NCI-H2227 treated with DMSO at 0.1 percent for 48 hours (cell line): ENCODE data around the gene RNF112.

Experiments used
- DNase-seq: peaks from one replicate; lab custom pipeline; 2025; lab: John Stamatoyannopoulos, UW

Gene RNF112

DNA sequence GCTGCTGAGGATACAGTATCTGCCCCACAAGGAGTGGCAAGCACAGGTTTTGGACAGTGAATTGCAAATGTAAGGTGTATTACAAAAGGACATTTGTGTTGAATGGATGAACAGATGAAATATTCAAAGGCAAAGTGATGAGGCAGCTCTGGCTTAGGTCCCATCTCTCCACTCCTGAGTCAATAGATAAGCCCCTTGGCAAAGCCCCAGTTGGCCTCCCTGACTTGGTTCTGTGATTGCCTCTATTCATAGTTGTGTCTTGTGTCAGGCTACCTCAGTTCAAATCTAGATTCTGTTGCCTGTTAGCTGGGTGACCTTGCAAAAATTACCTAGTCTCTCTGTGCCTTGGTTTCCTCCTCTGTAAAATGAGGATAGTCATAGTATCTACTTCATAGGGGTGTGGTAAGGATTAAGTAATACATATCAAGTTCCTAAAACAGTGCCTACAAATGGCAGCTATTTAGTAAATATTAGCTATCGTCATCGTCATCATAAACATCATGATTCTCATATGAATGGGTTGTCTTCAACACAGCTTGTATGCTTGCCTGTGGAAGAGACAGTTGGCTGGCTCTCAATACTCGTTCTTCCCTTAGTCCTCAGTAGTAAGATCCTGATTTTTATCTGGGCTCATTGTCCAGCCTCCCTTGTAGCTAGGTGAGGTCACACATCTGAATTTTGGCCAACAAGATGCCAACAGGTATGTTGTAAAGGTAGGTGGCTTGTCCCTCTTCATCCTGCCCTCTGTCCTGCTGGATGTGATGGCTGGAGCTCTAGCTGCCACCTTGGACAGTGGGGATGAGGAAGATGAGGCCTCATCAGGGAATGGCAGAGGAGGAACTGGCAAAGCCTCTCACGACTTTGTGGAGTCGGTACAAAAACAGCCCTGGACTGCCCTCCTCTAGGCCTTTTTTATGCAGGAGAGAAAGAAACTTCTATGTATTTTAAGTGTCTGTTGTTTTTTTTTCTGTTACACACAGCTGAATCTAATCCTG is 21.9 kb upstream of the RNF112 start:
- no peak for DNase-seq

- DNase-seq: no peak
Measured at GRCh38 chr17:19390951-19391350, 20.1 kb upstream of the RNF112 start.

DNA sequence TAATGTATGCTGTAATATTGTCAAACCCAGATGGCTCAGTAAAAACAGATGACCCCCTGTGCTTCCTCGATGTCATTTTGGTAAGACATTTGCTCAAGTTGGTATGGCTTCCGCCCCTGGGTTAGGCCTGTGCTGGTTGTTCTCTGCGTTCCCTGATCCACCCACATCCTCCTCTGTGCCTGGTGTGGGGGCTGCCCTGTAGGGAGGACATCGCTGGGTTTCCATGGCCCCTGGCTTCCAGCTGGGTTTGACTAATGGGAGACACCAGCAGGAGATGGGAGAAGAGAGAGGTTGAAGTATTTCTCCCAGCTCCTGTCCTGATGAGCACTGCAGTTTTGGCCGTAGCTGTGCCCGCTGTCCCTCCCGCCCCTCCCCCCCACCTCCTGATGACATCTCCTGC is 19.6 kb upstream of the RNF112 start:
- no peak for DNase-seq

GRCh38 chr17:19392303-19392702 is 18.7 kb upstream of the RNF112 start:
- no peak for DNase-seq

- DNase-seq: no peak
Measured at GRCh38 chr17:19397556-19398041, 13.4 kb upstream of the RNF112 start.

DNA sequence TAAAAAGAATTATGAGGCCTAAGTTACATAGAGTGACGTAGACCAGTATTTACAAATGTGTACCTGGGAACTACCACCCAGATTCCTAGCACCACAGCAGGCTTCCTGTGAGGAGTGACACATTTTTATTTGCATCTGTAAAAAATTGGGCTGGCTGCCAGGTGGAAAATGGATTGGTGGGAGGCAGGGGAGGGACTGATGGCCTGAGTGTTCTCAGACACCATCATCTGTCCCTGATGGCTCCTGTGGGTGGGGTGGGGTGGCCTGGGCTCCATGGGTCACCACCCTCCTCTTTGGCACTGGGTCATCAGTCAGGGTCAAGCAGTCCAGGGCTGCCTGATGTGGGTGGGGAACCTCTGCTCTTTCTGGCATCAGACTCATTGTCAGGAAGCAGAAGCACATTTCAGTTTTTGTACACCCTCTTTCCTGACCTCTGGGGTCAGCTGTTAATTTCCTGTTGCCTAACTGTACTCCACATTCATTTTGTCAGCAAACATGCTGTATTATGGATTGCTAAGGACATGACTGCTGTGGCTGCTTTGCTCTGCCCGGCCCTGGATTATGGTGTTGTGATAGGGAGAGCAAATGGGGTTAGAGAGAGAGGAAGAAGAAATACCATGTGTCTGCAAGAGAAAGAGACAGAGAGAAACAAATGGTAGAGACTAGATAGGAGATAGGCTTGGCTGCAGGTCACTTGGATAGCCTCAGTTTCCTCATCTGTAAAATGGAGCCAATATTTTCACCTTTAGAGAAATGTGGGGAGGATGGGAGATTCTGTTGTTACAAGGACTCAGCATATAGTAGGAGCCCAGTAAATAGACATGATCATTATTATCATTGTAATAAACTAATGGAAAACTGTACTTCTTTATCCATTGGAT is 12.5 kb upstream of the RNF112 start:
- no peak for DNase-seq

DNA sequence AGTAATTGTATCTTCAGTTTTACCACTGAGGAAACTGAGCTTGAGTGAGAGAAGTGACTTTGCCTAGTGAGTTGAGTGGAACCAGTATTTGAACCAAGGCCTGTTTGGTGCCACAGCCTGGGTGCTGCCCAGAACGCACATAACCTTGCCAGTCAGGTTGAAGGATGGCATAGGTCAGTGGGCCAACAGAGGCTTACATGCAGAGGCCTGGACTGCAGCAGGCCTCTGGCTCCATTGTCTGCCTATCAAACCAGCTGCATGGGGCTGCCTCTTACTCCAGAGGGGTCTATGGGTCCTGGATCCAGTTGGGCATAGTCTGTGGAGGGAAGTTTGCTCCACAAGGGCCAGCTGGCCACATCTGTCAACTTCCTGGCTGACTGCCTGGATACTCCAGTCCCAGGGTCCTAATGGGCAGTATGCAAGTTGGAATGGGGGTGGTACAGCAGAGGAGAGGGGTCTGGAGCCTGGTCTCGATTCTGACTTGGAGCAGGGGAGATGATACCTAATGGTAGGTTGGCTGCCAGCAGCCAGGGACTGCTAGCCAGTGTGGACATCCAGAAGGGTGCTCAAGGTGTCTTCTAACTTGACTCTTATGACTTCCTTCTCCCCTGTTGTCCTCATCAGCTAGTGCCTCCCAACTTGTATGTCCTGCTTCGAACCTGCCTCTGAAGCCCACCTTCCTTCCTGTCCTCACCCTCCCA is 11.1 kb upstream of the RNF112 start:
- no peak for DNase-seq

DNA sequence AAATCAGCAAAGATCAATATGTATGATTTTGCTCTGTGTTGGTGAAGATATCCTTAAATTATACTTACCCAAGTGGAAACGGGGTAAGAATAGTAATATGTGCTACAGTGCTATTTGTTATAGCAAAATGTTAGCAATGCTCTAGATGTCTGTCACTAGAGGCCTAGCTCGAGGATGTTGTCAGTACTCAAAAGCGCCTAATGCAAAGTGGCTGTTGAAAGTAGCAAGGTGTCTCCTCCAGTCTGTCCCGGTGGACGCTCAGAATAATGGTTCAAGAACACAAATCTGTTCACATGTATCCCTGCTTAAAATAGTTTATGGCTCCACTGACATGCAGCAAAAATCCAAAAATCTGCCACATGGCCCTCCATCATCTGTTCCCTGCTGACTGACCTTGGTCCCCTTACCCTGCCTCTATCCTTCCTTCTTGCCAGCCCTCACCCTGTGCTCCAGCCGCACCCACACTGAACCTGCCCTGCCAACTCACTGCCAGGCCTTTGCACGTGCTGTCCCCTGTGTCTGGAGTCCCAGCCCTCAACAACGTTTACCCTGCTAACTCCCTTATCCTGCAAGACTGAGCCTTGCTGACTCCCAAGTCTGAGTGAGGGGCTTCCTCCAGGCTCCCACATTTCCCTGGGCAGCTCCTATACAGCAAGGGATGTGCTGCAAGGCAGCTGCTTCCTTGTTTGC is 9.6 kb upstream of the RNF112 start:
- no peak for DNase-seq

DNA sequence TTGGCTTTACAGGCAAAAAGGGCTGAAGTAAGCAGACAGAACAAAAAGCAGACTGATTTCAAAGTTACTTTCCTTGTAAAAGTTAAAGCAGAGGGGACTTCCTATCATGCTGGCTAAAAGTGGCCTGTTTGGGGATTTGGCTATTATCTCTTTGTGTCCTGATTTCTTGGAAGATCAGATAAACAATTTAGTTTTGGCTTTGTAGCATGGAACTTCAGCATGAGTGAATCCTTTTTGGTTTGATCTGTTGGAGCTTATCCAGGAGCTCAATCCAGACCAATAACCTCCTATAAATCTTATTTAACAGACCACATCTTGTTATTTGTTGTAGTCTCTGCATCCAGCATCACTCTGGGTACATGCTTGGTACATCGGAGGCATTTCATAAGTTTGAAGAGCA is 8.9 kb upstream of the RNF112 start:
- DNase-seq: no peak

DNA sequence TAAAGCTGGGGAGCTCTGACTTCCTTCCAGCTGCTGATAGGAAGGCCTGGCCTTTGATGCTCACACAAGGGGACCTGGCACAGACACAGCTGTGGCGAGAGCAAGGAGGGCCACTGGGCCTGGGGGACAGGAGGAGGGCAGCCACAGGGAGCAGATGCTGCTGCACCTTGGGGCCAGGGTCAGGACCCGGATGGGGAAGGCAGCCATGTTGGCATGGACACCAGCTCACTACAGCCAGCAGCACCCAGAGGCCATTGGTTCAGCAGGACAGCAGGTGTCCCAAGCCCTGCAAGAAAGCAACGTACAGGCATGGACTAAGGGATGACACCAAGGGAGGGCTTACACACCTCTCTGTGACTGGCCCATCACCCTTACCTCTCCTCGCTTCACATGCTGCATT is 8.0 kb upstream of the RNF112 start:
- no peak for DNase-seq

DNA sequence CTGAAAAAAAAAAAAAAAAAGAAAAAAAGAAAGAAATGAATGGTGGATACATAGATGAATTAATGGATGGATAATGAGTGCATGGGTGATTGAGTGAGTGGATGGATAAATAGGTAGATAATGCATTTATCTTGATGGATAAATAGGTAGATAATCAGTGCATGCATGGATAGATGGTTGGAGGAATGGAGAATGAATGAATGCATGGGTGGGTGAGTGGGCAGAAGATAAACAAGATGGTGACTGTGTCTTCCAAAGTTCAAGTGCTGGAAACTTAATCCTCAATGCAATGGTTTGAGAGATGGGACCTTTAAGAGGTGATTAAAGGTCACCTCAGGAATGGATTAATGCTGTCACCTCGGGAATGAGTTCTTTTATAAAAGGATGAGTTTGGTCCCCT is 6.8 kb upstream of the RNF112 start:
- no peak for DNase-seq

- no peak for DNase-seq
Measured at GRCh38 chr17:19405114-19405513, 5.9 kb upstream of the RNF112 start.

DNA sequence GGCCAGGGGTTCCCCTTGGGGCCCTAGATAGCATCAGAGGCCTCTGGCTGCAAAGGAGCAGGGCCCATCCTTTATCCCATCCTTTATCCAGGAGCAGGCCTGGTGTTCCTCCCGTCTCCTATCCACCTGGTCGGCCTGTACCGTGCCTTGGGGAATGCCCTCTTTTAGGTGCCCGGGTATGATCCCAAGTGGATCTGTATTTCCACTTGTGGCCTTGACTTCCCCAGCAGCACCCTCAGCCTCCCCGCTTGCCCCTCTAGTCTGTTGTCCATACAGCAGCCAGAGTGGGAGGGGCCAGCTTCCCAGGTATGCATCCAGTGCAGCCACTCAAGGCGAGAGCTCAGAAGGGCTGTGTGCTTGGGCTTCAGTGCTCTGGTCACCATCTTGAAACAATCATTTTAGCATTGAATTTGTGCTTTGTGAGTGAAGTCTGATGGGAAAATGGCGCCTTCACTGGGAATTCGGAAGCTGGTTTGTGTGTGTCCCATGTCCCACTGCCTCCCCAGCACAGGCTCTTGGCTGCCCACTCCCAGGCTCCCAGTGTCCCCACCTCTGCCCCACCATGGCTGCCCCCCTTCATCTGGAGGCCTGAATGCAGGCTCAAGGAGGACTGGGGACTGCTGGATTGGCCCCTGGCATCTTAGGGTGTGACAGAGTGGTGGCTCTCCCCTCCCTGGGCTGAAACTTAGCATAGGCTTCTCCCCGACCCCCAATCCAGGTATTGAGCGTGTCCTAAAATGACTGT is 3.3 kb upstream of the RNF112 start:
- DNase-seq: no peak

DNA sequence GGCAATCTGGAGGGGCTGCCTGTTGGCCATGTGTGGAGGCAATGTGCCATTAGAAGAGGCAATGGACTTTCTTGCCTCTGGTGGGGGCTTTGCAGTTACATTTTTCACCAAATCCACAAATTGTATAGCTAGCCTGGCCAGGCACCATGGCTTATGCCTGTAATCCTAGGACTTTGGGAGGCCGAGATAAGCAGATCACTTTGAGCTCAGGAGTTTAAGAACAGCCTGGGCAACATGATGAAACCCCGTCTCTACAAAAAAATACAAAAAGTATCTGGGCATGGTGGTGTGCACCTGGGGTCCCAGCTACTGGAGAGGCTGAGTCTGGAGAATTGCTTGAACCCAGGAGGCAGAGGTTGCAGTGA is 2.7 kb upstream of the RNF112 start:
- no peak for DNase-seq

DNA sequence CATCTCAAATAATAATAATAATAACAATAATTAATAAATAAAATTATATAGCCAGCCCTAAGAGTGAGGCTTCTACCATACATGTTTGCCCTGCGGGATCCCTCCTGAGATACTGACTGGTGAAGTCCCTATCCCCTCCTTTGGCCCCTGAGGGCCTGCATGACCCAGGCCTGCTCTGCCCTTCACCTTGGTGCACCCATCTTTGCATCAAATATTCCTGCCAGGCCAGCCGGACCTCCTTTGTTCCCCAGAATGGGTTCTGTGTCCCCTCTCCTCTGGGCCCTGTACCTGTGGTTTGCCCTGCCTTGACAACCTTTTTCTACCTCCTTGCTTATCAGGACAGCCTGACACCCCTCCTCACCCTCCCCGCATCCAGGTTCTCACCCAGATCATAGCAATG is 2.0 kb upstream of the RNF112 start:
- no peak for DNase-seq

DNA sequence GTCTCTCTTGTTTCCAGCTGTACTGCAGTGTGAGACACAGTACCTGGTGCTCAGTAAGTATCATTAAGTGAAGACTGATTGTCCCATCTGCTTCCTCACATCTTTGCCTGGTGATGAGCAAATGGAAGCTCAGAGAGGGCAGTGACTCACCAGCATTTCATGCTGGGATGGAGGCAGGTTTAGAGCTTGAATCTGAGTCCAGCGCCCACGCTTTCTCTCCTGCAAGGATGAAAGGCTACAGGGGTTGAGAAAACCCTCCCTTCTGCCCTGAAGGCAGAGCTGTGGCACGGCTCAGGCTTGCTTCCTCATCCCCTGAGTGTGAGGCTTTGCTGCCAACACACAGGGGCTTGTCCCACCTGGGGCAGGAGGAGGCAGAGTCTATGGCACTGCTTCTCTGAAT is 1.5 kb upstream of the RNF112 start:
- DNase-seq: no peak

DNA sequence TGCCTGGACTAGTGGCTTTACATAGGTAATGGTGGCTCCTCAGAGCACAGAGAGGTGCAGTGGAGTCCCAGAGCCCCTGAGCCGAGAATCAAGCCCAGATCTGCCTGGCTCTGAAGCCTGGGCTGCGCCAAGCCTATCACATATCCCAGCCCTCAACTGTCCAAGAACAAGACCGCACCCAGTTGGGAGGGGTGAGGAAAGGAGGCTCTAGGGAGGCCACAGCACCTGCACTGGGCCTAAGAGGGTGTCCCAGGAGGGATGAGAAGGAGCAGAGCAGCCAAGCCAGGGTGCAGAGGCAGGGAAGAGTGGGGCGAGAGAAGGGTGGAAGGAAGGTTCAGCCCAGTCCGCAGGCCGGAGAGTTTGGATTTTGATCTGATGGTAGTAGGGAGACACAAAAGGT is 941 bp upstream of the RNF112 start:
- no peak for DNase-seq

DNA sequence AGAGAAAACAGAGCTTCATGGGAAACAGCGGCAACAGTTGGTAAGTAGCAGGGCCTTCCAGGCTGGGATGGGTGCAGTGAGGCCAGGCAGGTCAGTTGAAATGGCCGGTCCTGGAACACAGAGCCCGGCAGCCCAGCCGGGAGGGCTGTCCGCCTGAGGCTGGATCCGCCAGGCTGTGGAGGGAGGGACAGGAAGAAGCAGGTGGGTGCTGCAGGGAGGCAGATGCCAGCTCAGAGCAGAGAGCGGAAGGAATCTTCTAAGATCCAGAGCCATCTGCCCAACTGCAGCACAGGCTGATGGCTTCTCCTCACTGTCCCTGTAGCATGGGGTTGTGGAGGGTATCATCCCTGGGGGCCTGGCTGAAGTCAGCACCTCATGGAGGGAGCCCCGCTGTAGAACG is 599 bp downstream of the RNF112 start:
- no peak for DNase-seq

- no peak for DNase-seq
Measured at GRCh38 chr17:19412510-19412909, 1.5 kb downstream of the RNF112 start.

DNA sequence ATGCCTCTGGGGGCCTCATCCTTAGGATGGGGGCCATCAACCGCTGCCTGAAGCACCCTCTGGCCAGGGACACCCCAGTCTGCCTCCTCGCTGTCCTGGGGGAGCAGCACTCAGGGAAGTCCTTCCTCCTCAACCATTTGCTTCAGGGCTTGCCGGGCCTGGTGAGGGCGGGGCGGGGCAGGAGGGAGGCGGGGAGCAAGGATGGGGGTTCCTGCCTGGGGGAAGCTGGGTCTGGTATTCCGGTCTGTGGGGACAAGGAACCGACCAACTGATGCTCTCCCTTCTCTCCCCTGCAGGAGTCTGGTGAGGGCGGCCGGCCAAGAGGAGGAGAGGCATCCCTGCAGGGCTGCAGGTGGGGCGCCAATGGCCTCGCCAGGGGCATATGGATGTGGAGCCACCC is 2.0 kb downstream of the RNF112 start:
- DNase-seq: no peak

DNA sequence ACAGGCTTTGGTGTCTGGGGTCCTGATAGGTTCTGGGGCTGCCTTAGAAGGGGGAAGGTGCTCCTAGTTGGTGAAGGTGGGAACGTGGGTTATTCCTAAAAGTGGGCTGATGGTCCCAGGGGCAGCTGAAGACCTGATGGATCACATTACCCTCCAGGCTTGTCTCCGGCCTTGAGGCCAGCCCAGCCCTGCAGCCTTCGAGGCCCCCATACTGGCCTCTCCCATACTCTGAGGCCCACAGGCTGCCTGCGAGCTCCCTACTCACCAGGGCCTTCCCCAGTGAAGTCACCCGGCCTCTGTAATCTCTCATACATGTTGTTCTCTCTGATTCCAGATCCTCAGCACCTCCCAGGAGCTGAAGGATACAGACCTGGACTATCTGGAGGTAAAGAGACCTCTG is 2.7 kb downstream of the RNF112 start:
- DNase-seq: no peak
